KBM-7 (cell line): Measurements from ENCODE around the gene SORBS1.

Experiments
- DNase-seq: peaks from one replicate; pipeline ENCODE4 v3.0.0-alpha.2; 2015
- in situ Hi-C: fragments of 300-500 bp; cut with MboI; formaldehyde crosslinking; loops from 2 replicates; pipeline ENCODE4 v1.14.3; 2020; ENCODE audit warnings: low sequenced_read_pairs, low pct_unique_long_range_greater_than_20kb, mixed read lengths

The SORBS1 gene

GRCh38 chr10:95501203-95502094 lies 59.7 kb downstream of the SORBS1 start:
- in situ Hi-C loops, result no loop called here
- DNase-seq, result no peak

GRCh38 chr10:95500649-95501048 lies 60.5 kb downstream of the SORBS1 start:
- no peak for DNase-seq
- in situ Hi-C loops, result no loop called here

GRCh38 chr10:95500097-95500496 lies 61.1 kb downstream of the SORBS1 start:
- DNase-seq, result no peak
- in situ Hi-C loops, result no loop called here

GRCh38 chr10:95499482-95499989 lies 61.6 kb downstream of the SORBS1 start:
- in situ Hi-C loops, result no loop called here

GRCh38 chr10:95496951-95497350 lies 64.2 kb downstream of the SORBS1 start:
- DNase-seq, result no peak
- in situ Hi-C loops, result no loop called here

More at GRCh38 chr10:95499482-95499989, 61.6 kb downstream of the SORBS1 start:
- DNase-seq, result no peak

- in situ Hi-C loops, result no loop called here
- no peak for DNase-seq
These were observed 64.8 kb downstream of the SORBS1 start for GRCh38 chr10:95496246-95496911.

GRCh38 chr10:95493862-95494261 lies 67.3 kb downstream of the SORBS1 start:
- in situ Hi-C loops, result no loop called here
- no peak for DNase-seq

GRCh38 chr10:95487994-95488393 lies 73.2 kb downstream of the SORBS1 start:
- in situ Hi-C loops, result no loop called here
- DNase-seq, result no peak

GRCh38 chr10:95485056-95485844 lies 75.9 kb downstream of the SORBS1 start:
- DNase-seq, result no peak
- in situ Hi-C loops, result no loop called here

- DNase-seq, result no peak
- in situ Hi-C loops, result no loop called here
These were observed 78.5 kb downstream of the SORBS1 start for GRCh38 chr10:95482501-95483233.

- no peak for DNase-seq
- in situ Hi-C loops, result no loop called here
These were observed 80.2 kb downstream of the SORBS1 start for GRCh38 chr10:95480901-95481491.

- peak; percentile 71 for DNase-seq
These were observed 80.9 kb downstream of the SORBS1 start for GRCh38 chr10:95480102-95480900.

GRCh38 chr10:95478935-95479334 lies 82.2 kb downstream of the SORBS1 start:
- in situ Hi-C loops, result no loop called here
- DNase-seq, result no peak

More at GRCh38 chr10:95480102-95480900, 80.9 kb downstream of the SORBS1 start:
- in situ Hi-C loops, result no loop called here

GRCh38 chr10:95478185-95478584 lies 83.0 kb downstream of the SORBS1 start:
- in situ Hi-C loops, result no loop called here
- DNase-seq, result no peak

GRCh38 chr10:95477175-95477520 lies 84.0 kb downstream of the SORBS1 start:
- in situ Hi-C loops, result no loop called here
- DNase-seq, result no peak

GRCh38 chr10:95476469-95477174 lies 84.5 kb downstream of the SORBS1 start:
- no peak for DNase-seq
- in situ Hi-C loops, result no loop called here

GRCh38 chr10:95475827-95476468 lies 85.2 kb downstream of the SORBS1 start:
- DNase-seq, result no peak
- in situ Hi-C loops, result no loop called here
